GM12872 (cell line): Measurements from ENCODE around the gene CCDC137.

ENCODE experiments used
- TF ChIP-seq, protein P1 (sequence below): IDR thresholded peaks from 3 replicates; pipeline ENCODE4 v1.5.1; 2011; ENCODE audit warnings: low read depth, mild to moderate bottlenecking, low read length, moderate library complexity; ENCODE audit not compliant: insufficient read depth

CCDC137 gene

GRCh38 chr17:81655378-81656117 lies 11.0 kb upstream of the CCDC137 start:
- TF ChIP-seq, protein P1, sequence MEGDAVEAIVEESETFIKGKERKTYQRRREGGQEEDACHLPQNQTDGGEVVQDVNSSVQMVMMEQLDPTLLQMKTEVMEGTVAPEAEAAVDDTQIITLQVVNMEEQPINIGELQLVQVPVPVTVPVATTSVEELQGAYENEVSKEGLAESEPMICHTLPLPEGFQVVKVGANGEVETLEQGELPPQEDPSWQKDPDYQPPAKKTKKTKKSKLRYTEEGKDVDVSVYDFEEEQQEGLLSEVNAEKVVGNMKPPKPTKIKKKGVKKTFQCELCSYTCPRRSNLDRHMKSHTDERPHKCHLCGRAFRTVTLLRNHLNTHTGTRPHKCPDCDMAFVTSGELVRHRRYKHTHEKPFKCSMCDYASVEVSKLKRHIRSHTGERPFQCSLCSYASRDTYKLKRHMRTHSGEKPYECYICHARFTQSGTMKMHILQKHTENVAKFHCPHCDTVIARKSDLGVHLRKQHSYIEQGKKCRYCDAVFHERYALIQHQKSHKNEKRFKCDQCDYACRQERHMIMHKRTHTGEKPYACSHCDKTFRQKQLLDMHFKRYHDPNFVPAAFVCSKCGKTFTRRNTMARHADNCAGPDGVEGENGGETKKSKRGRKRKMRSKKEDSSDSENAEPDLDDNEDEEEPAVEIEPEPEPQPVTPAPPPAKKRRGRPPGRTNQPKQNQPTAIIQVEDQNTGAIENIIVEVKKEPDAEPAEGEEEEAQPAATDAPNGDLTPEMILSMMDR: no peak

GRCh38 chr17:81656118-81656743 lies 10.3 kb upstream of the CCDC137 start, which contains the start of gene PDE6G:
PDE6G (minus strand) TSS chr17:81656542; CDS start chr17:81653305, 3,237 bp downstream.
- TF ChIP-seq, protein P1: no peak

DNA sequence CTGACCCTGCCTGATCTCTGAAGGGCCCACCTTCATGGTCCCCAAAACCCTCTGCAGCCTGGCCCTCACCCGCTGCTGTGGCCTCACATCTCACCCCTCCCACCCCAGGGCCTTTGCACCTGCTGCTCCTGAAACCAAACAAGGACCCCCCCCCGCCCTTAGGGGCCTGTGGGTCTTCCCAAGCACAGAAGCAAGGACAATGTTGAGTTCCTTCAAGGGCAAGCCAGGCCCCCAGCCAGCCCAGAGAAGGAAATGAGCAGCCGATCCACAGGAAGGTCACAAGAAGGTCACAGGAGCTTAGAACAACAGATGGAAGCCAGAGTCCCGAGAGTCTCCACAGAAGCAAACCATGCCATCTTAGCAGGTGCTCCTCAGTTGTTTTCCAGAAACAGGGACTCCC lies 9.7 kb upstream of the CCDC137 start:
- TF ChIP-seq, protein P1: no peak

- TF ChIP-seq, protein P1: no peak
Observed at GRCh38 chr17:81659038-81659437, 7.5 kb upstream of the CCDC137 start.

DNA sequence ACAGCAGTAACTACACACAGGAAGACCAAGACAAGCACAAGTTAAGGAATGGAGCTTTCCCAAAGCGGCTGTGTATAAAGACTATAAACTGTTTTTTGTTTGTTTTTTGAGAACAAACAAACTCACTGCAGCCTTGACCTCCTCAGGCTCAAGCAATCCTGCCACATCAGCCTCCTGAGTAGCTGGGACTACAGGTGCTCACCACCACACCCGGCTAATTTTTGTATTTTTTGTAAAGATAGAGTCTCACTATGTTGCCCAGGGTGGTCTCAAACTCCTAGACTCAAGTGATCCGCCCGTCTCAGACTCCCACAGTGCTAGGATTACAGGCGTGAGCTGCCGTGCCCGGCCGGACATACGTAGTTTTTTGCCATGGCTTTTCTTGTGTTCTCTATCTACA lies 6.1 kb upstream of the CCDC137 start:
- TF ChIP-seq, protein P1: no peak

GRCh38 chr17:81662002-81662401 lies 4.5 kb upstream of the CCDC137 start:
- TF ChIP-seq, protein P1: no peak

- TF ChIP-seq, protein P1: no peak
Observed at GRCh38 chr17:81664051-81664470, 2.5 kb upstream of the CCDC137 start.
